ENCODE measurements around the gene FAM221B.

The FAM221B gene

GRCh38 chr9:35790385-35791296, 37.9 kb downstream of the FAM221B start:
- peak; percentile 62 for DNase-seq (ENCODE audit: extremely low read depth, low read depth)
- peak; percentile 86 for TF ChIP-seq CTCF (IDR thresholded peaks at IDR 0.05; ENCODE audit: low read depth, low read length)

- DNase-seq (ENCODE audit: extremely low read depth, low read depth), result no peak
- TF ChIP-seq CTCF (IDR thresholded peaks at IDR 0.05; ENCODE audit: low read depth, low read length), result no peak
Observed at GRCh38 chr9:35790025-35790384, 38.5 kb downstream of the FAM221B start.

GRCh38 chr9:35789541-35789940, 39.0 kb downstream of the FAM221B start:
- DNase-seq (ENCODE audit: extremely low read depth, low read depth), result no peak
- TF ChIP-seq CTCF (IDR thresholded peaks at IDR 0.05; ENCODE audit: low read depth, low read length), result no peak

GRCh38 chr9:35783418-35783817, 45.1 kb downstream of the FAM221B start:
- no peak for TF ChIP-seq CTCF (IDR thresholded peaks at IDR 0.05; ENCODE audit: low read depth, low read length)
- DNase-seq (ENCODE audit: extremely low read depth, low read depth), result no peak

GRCh38 chr9:35781066-35781465, 47.5 kb downstream of the FAM221B start:
- no peak for TF ChIP-seq CTCF (IDR thresholded peaks at IDR 0.05; ENCODE audit: low read depth, low read length)

GRCh38 chr9:35778496-35778895, 50.0 kb downstream of the FAM221B start:
- no peak for DNase-seq (ENCODE audit: extremely low read depth, low read depth)
- no peak for TF ChIP-seq CTCF (IDR thresholded peaks at IDR 0.05; ENCODE audit: low read depth, low read length)

More at GRCh38 chr9:35781066-35781465, 47.5 kb downstream of the FAM221B start:
- no peak for DNase-seq (ENCODE audit: extremely low read depth, low read depth)

GRCh38 chr9:35776018-35776417, 52.5 kb downstream of the FAM221B start:
- TF ChIP-seq CTCF (IDR thresholded peaks at IDR 0.05; ENCODE audit: low read depth, low read length), result no peak
- DNase-seq (ENCODE audit: extremely low read depth, low read depth), result no peak

Measured in AG09319 (cell line).